ENCODE measurements around the gene MAPK8IP1. TPM values are rescaled to one million over a fixed set of nuclear protein-coding genes. Genes with fewer than 3 reads are reported as not detected.

MAPK8IP1 gene
- polyA plus RNA-seq, 1 experiment, result 8.7 TPM

DNA sequence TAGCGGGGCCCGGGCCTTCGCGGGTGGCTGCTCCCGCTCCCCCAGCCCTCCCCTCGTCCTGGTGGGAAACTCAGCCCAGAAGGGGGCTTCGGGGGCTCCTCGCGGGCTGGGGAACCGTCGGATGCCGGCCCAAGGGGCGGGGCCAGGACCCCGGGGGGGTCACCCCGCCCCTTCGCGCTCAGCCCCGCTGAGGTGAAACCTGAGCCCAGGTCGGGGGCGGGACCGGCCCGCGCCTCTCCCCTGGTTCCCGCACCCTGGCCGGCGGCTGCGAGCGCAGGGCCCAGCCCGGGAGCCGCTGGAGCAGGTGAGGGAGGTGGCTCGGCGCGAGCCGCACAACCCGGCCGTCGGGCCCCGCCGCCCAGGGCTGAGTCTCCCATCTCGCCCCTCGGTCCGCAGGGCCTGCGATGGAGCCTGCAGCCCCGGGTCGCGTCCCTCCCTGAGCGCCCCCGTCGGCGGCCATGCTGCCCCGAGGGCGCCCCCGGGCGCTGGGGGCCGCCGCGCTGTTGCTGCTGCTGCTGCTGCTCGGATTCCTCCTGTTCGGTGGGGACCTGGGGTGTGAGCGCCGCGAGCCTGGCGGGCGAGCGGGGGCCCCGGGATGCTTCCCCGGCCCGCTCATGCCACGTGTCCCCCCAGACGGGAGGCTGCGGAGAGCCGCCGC, 37.1 kb downstream of the MAPK8IP1 start, which contains the start of gene LARGE2:
Gene LARGE2 (plus strand): TSS at position 232 of the 658 bp plus-strand sequence. CDS start 227 bp downstream, at position 459.
- POLR2A ChIA-PET, result no interaction called here
- DNase-seq (ENCODE audit: low read depth), result no peak
- CTCF ChIA-PET, result no interaction called here
- Histone ChIP-seq H3K4me3 (ENCODE audit: low read depth, low read length) (no peak within 1 kb of the TSS), H3K27me3 (ENCODE audit: control insufficient read depth, insufficient read depth, low read length) (peaks cover 23% of the 10 kb centered on the region), H3K36me3 (ENCODE audit: control insufficient read depth, insufficient read depth, low read length) (no peaks in the 10 kb centered on the region)
- TF ChIP-seq, protein P1, sequence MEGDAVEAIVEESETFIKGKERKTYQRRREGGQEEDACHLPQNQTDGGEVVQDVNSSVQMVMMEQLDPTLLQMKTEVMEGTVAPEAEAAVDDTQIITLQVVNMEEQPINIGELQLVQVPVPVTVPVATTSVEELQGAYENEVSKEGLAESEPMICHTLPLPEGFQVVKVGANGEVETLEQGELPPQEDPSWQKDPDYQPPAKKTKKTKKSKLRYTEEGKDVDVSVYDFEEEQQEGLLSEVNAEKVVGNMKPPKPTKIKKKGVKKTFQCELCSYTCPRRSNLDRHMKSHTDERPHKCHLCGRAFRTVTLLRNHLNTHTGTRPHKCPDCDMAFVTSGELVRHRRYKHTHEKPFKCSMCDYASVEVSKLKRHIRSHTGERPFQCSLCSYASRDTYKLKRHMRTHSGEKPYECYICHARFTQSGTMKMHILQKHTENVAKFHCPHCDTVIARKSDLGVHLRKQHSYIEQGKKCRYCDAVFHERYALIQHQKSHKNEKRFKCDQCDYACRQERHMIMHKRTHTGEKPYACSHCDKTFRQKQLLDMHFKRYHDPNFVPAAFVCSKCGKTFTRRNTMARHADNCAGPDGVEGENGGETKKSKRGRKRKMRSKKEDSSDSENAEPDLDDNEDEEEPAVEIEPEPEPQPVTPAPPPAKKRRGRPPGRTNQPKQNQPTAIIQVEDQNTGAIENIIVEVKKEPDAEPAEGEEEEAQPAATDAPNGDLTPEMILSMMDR (IDR thresholded peaks at IDR 0.05; ENCODE audit: insufficient read depth, low read depth, low read length), result no peak

- Histone ChIP-seq H3K27me3 (ENCODE audit: control insufficient read depth, insufficient read depth, low read length) (peaks cover 23% of the 10 kb centered on the region), H3K36me3 (ENCODE audit: control insufficient read depth, insufficient read depth, low read length) (no peaks in the 10 kb centered on the region), H3K4me3 (ENCODE audit: low read depth, low read length) (no peak overlapping the region)
- no peak for DNase-seq (ENCODE audit: low read depth)
- POLR2A ChIA-PET, result interaction anchor here (0.6 kb wide), 1 partner anchor 1705 kb away, joined by 3 read pairs; no protein-coding TSS in a partner anchor
- CTCF ChIA-PET, result interaction anchor here (0.6 to 2.1 kb wide), 3 partner anchors 40 to 51 kb away, joined by 3 to 8 read pairs (median 4); no protein-coding TSS in a partner anchor
- TF ChIP-seq, protein P1 (IDR thresholded peaks at IDR 0.05; ENCODE audit: insufficient read depth, low read depth, low read length), result no peak
Observed at GRCh38 chr11:45924036-45924915, 38.8 kb downstream of the MAPK8IP1 start.

GRCh38 chr11:45924927-45925326, 39.5 kb downstream of the MAPK8IP1 start:
- Histone ChIP-seq H3K36me3 (ENCODE audit: control insufficient read depth, insufficient read depth, low read length) (no peaks in the 10 kb centered on the region), H3K4me3 (ENCODE audit: low read depth, low read length) (no peak overlapping the region), H3K27me3 (ENCODE audit: control insufficient read depth, insufficient read depth, low read length) (peaks cover 23% of the 10 kb centered on the region)
- POLR2A ChIA-PET, result no interaction called here
- TF ChIP-seq, protein P1 (IDR thresholded peaks at IDR 0.05; ENCODE audit: insufficient read depth, low read depth, low read length), result no peak
- DNase-seq (ENCODE audit: low read depth), result no peak
- CTCF ChIA-PET, result interaction anchor here (0.6 to 2.1 kb wide), 3 partner anchors 40 to 52 kb away, joined by 3 to 8 read pairs (median 4); no protein-coding TSS in a partner anchor

DNA sequence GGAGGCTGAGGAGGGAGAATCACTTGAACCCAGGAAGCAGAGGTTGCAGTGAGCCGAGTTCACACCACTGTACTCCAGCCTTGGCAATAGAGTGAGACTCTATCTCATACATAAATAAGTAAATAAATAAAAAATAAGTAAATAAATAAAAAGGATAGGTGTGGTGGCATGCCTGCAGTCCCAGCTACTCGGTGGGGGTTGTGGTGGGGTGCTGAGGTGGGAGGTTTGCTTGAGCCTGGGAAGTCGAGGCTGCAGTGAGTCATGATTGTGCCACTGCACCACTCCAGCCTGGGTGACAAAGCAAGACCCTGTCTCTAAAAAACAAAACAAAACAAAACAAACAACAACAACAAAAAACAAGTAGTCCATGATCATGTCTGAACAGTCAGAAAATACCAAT, 40.1 kb downstream of the MAPK8IP1 start:
- CTCF ChIA-PET, result interaction anchor here (2.1 kb wide), 1 partner anchor 39 kb away, joined by 8 read pairs; no protein-coding TSS in a partner anchor
- TF ChIP-seq, protein P1 (IDR thresholded peaks at IDR 0.05; ENCODE audit: insufficient read depth, low read depth, low read length), result no peak
- POLR2A ChIA-PET, result no interaction called here

DNA sequence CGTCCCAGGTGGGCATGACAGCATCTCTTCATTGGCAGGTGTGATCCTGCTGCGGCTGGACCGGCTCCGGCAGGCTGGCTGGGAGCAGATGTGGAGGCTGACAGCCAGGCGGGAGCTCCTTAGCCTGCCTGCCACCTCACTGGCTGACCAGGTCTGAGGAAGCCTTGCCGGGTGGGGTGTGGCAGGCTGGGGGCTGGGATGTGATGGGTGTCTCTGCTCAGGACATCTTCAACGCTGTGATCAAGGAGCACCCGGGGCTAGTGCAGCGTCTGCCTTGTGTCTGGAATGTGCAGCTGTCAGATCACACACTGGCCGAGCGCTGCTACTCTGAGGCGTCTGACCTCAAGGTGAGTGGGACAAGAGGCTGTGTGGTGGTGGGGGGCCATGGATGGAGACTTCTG, 40.5 kb downstream of the MAPK8IP1 start:
- Histone ChIP-seq H3K27me3 (ENCODE audit: control insufficient read depth, insufficient read depth, low read length) (peaks cover 23% of the 10 kb centered on the region), H3K36me3 (ENCODE audit: control insufficient read depth, insufficient read depth, low read length) (peaks cover 2% of the 10 kb centered on the region), H3K4me3 (ENCODE audit: low read depth, low read length) (no peak overlapping the region)
- ChIA-PET CTCF (interaction anchor here (0.9 to 2.1 kb wide), 2 partner anchors 8 to 39 kb away, joined by 3 to 8 read pairs; partner anchors contain the start of gene PEX16), POLR2A (no interaction called here)
- DNase-seq (ENCODE audit: low read depth), result no peak
- TF ChIP-seq, protein P1 (IDR thresholded peaks at IDR 0.05; ENCODE audit: insufficient read depth, low read depth, low read length), result no peak

More for the DNA sequence above, 40.1 kb downstream of the MAPK8IP1 start:
- peaks cover 23% of the 10 kb centered on the region for H3K27me3 ChIP-seq (ENCODE audit: control insufficient read depth, insufficient read depth, low read length)
- H3K36me3 ChIP-seq (ENCODE audit: control insufficient read depth, insufficient read depth, low read length), result peaks cover 2% of the 10 kb centered on the region
- no peak for DNase-seq (ENCODE audit: low read depth)
- no peak overlapping the region for H3K4me3 ChIP-seq (ENCODE audit: low read depth, low read length)
